Adipocyte (in vitro differentiated cells): ENCODE results near the gene CPVL.
"Not testable (repeated sequence)": the region's sequence is repeated elsewhere in the genome, so short reads cannot be mapped to it uniquely, and the experiment has no call there.

Experiments used
- DNase-seq: peaks from one replicate; pipeline ENCODE4 v3.0.0-alpha.2; 2015; ENCODE audit warnings: low read depth
- H3K27me3 ChIP-seq: replicated peaks from 2 replicates; pipeline ENCODE4 v1.7.0; 2013; ENCODE audit warnings: mild to moderate bottlenecking, low read length, moderate library complexity; ENCODE audit not compliant: control insufficient read depth, insufficient read depth
- H3K36me3 ChIP-seq: 2 replicates; pipeline ENCODE4 v1.7.0; 2013; ENCODE audit warnings: low read length, mild to moderate bottlenecking, moderate library complexity; ENCODE audit not compliant: control insufficient read depth, insufficient read depth, severe bottlenecking
- H3K4me1 ChIP-seq: 2 replicates; pipeline ENCODE4 v1.7.0; 2013; ENCODE audit warnings: mild to moderate bottlenecking, low read length, moderate library complexity; ENCODE audit not compliant: control insufficient read depth, insufficient read depth
- H3K4me3 ChIP-seq: 2 replicates; pipeline ENCODE4 v1.7.0; 2013; ENCODE audit warnings: mild to moderate bottlenecking, low read length, moderate library complexity
- H3K9ac ChIP-seq: 2 replicates; pipeline ENCODE4 v1.7.0; 2013; ENCODE audit warnings: mild to moderate bottlenecking, low read length, moderate library complexity
- H3K9me3 ChIP-seq: 2 replicates; pipeline ENCODE4 v1.7.0; 2013; ENCODE audit warnings: mild to moderate bottlenecking, low read length, moderate library complexity; ENCODE audit not compliant: control insufficient read depth

Gene CPVL

DNA sequence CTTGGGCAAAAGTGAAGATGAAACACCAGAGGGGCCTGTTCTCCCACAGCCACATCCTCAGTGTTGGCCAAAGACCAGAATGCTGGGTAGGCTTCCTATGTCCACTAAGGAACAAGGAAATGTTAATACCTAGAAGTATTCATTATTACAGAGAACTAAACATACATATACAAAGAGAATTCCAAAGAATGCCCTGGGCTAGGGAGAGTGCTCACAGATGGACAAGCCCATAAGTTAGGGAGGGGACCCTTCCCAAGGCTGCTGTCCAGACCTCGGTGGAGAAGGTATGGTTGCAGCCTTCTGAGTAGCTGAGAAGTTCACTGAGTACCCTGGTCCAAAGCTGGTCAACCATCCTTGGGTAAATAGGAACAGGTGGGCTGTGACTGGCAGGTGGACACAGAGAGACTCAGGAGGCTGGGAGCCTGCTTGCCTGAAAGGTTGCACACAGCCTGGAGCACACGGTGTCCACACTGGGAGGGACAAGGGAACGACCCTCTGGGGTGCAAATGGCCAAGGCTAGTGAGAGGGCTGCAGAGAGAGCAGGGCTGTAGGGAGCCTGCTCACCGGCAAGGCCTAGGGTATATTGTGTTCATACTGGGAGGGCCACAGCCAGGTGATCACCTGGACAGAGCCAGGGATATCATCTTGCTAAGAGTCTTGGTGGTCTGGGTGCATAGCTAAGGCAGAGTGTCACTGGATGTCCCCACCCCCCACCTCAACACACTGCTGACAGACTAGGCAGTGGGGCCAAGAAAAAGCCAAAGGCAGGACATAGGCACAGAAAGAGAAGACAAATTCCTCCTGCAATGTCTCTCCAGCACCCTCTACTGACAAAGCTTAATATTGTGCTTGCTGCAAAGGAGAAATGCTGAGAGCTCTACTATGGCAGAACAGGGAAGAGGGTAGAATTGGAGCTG lies 40.3 kb downstream of the CPVL start:
- peak; percentile 89 for DNase-seq
- H3K9me3 ChIP-seq = peaks cover 5% of the 10 kb centered on the region
- no peak overlapping the region for H3K4me3 ChIP-seq
- H3K4me1 ChIP-seq = peaks cover 23% of the 10 kb centered on the region
- peaks cover 16% of the 10 kb centered on the region for H3K27me3 ChIP-seq
- H3K36me3 ChIP-seq = no peaks in the 10 kb centered on the region
- H3K9ac ChIP-seq = no peak overlapping the region

DNA sequence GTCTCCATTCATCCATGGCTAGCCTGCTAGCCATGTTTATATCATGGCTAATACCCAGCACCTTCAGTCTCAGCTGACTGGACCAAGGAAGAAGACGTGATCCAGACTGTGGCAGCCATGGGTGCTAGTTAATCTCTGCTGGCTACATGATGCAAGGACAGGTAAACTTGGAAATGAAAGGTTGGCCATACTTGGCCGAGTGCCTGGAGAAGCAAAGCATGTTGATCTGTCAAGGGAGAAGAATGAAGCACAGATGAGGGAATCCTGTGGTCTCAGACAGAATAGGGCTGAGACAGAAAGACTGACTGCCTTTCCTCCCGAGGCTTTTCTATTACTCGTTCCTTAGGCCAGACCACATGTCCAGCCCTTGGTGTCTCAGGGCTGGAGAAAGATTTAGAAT lies 41.1 kb downstream of the CPVL start:
- H3K36me3 ChIP-seq = no peaks in the 10 kb centered on the region
- DNase-seq = no peak
- no peak overlapping the region for H3K4me3 ChIP-seq
- H3K27me3 ChIP-seq = peaks cover 11% of the 10 kb centered on the region
- H3K4me1 ChIP-seq = peaks cover 31% of the 10 kb centered on the region
- no peaks in the 10 kb centered on the region for H3K9me3 ChIP-seq
- H3K9ac ChIP-seq = no peak overlapping the region

DNA sequence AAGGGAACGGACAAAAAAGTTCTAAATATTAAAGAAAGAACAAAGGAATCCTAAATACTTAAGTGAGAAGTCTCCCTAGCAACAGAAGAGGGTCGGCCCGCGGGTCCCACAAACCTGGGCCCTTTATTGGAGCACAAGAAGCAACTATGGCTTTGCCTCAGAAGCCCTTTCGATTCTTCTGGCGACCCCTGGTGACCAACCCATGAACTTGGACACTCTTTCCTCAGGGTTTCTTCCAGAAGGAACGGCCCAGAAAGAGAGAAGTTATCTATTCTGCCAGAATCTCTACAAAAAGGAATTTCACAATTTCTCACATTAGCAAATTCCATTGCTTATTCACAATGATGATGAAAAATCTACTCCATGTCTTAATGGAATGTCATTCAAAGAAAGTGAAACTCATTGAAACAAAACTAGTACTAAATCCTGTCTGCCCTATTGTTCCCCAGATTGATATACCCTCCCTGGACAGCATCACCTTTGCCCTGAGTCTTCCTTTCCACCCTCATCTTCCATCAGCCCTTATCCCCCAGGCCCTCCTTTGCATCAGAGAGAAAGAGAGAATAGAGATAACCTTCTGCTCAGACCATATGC lies 43.7 kb downstream of the CPVL start:
- Histone ChIP-seq H3K9ac (no peak overlapping the region), H3K36me3 (no peaks in the 10 kb centered on the region), H3K4me1 (peaks cover 21% of the 10 kb centered on the region), H3K27me3 (no peaks in the 10 kb centered on the region), H3K9me3 (no peaks in the 10 kb centered on the region), H3K4me3 (no peak overlapping the region)
- DNase-seq = peak; percentile 87

DNA sequence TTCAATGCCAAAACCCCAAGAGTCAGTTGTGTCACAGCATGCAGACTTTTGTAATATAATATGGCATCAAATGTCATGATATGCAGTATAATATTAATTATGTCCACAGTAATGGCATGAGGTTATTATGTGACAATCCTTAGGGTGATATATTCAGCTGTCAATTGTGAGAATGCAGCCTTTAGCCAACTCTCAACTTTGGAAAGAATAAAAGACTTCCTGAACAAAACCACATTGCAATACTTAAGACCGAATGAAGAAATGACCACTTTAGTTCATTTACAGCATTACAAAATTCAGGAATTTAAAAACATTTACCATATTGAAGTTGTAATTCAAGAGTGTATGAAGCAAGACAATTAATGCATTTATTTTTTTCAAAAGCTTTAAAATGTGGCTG lies 45.4 kb downstream of the CPVL start:
- Histone ChIP-seq H3K9ac (no peak overlapping the region), H3K4me1 (peaks cover 28% of the 10 kb centered on the region), H3K9me3 (no peaks in the 10 kb centered on the region), H3K4me3 (no peak overlapping the region), H3K36me3 (no peaks in the 10 kb centered on the region), H3K27me3 (no peaks in the 10 kb centered on the region)
- DNase-seq = no peak

DNA sequence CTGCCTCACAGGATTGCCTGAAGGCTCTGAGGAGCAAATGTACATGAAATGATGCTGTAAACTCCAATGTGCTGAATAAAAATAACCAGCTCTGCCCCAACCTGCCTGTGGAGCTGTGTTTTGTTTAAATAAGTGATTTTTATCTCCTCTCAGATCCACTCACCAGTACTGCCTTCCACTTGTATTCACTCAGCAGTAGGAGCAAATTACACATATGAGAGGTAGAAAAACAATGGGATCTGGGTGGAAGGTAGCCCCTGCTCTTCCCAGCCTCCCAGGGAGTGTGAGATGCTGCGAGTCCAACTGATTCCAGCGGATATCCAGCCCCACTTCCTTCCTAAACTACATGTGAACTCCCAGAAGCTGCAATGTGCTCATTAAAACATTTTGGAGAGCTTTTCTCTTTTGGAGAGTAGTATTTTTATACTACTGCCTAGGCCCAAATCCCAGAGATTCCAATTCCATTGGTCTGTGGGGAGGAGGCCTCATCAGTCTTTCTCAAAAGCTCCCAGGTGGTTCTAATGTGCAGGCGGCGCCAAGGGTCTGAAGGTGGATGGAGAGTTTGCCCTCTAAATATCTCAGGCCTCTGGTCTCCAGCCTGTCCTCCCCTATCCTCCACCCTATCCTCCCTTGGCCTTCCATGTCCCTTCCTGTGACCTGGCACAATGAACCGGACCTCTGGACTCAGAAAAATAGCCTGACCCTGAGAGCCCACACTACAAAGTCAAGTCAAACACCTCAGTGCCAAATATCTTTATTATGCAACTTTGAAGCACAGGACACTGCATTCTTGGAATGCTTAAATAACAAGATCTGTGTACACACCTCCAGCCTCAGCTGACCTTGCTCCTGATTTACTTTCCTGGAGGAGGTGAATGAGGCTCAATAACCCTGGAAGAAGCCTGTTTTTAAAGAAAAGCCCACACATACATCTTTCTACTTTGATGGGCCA lies 46.2 kb downstream of the CPVL start:
- Histone ChIP-seq H3K9me3 (no peaks in the 10 kb centered on the region), H3K4me1 (peaks cover 36% of the 10 kb centered on the region), H3K36me3 (no peaks in the 10 kb centered on the region), H3K9ac (no peak overlapping the region), H3K4me3 (no peak overlapping the region), H3K27me3 (no peaks in the 10 kb centered on the region)
- no peak for DNase-seq

DNA sequence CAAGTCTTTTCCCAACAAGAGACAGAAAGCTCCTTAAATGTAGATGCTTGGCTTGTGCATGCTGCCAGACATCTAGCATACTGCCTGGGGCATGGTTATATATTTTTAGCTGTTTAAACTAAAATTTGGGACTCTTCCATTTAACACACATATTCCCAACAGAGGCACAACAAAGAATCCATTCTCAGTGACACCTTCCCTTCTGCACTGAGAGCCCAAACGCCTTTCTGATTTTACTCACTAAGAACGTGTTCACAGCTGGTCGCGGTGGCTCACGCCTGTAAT lies 49.9 kb downstream of the CPVL start:
- Histone ChIP-seq H3K9me3 (no peaks in the 10 kb centered on the region), H3K9ac (peak overlapping the region; percentile 8), H3K36me3 (no peaks in the 10 kb centered on the region), H3K27me3 (no peaks in the 10 kb centered on the region), H3K4me3 (peak overlapping the region; percentile 62), H3K4me1 (peaks cover 39% of the 10 kb centered on the region)
- DNase-seq = no peak

DNA sequence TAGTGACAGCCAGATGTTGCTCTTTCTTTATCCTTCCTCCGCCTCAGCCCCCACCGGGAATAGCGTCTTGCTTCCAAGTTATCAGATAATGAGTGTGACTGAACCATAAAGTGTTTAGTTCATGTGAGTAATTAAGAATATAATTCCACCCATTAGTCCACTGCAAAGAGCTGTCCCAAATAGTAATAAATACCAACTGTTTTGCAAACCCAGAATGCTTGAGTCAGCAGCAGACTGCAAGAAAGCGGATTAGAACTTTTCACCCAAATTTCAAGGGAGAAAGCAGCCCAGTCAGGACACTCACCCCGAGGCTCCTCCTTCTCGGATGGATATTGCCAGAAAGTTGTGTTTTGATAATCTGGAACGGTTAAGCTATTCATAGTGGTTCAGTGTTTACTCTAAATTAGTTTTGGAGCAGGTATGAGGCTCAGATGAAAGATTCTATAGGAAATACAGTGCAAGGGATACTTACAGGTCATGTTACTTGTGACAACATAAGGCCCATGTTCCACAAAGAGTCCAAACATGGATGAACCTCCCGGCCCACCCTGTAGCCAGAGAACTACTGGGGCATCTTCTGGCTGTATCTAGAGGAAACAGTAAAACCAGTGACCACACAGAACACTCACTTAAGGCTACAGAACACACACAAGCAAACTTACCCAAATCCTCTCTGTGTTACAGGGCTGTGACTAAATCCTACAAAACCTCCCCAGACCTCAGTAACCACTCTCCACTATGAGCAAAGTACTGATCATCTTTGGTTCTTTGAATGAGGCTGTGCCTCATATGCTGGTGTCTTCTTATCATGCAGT lies 50.5 kb downstream of the CPVL start:
- Histone ChIP-seq H3K36me3 (no peaks in the 10 kb centered on the region), H3K4me1 (peaks cover 40% of the 10 kb centered on the region), H3K27me3 (no peaks in the 10 kb centered on the region), H3K9me3 (no peaks in the 10 kb centered on the region), H3K9ac (peak overlapping the region; percentile 8), H3K4me3 (peak overlapping the region; percentile 62)
- no peak for DNase-seq

DNA sequence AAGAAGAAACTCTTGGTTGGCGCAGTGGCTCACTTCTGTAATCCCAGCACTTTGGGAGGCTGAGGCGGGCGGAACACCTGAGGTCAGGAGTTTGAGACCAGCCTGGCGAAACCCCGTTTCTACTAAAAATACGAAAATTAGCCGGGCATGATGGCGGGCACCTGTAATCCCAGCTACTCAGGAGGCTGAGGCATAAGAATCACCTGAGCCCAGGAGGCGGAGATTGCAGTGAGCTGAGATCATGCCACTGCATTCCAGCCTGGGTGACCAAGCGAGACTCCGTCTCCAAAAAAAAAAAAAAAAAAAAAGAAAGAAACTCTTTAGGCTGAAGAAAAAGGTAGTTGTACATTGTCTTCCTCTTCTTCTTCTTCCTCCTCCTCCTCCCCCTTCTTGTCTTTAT lies 53.2 kb downstream of the CPVL start:
- H3K27me3 ChIP-seq, H3K9ac ChIP-seq, DNase-seq, H3K9me3 ChIP-seq, H3K4me3 ChIP-seq, H3K36me3 ChIP-seq: not testable (repeated sequence)
- H3K4me1 ChIP-seq = peaks cover 38% of the 10 kb centered on the region

DNA sequence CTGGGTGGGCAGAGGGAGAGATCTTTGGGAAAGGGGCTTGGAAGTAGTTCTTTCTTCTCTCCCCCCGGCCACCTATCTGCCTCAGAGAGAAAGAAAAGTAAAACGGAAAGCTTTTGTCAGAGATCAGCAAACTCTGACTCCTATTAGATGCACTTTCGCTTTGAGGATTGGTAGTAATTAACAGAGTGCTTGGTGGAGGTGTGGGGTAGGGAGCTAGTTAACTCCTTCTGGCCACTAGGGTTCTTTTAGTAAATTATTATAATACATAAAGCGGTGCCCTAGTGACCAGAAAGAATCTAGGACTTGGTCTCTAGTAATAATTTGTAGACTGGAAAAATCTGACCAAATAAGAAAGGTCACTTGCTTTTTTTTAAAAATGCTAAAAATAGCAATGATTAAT lies 54.6 kb downstream of the CPVL start:
- Histone ChIP-seq H3K4me3 (peak overlapping the region; percentile 72), H3K27me3 (no peaks in the 10 kb centered on the region), H3K9me3 (no peaks in the 10 kb centered on the region), H3K4me1 (peaks cover 38% of the 10 kb centered on the region), H3K9ac (peak overlapping the region; percentile 61), H3K36me3 (no peaks in the 10 kb centered on the region)
- peak; percentile 15 for DNase-seq

DNA sequence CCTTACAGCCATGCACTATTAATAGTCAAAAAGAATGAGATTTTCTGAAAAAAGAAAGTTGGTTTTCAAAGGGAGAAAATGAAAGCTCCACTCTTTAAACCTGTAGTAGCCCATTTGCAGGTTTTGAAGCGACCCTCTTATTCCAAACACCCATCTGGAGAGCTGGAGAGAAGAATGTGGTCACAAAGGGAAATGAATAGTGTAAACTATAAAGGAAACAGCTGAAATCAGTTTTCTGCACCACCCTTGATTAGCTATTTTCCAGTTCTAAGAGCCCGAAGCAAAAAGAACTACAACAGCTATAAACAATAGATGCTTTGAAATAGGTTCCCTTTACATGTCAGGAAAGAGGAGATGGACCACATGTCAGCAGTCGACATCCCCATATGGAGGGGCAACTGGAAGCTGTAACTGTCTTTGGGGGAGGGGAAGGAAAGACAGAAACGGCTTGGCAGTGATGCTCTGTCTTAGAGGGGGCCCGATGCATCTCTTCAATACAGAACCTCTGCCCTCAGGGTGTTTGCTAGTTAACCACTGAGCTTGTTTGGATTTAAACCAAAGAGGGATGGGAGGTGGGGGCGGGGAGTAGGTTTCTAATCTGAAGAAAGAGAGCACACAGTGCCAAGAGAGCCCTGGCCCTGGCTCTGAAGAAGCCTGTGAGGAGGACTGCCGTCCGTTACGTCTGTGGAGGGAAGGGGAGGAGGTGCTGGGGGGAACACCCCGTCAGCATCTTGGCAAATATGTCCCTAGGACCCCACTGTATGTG lies 55.3 kb downstream of the CPVL start:
- H3K9me3 ChIP-seq = no peaks in the 10 kb centered on the region
- peak overlapping the region; percentile 72 for H3K4me3 ChIP-seq
- no peaks in the 10 kb centered on the region for H3K36me3 ChIP-seq
- H3K4me1 ChIP-seq = peaks cover 32% of the 10 kb centered on the region
- no peak for DNase-seq
- peak overlapping the region; percentile 61 for H3K9ac ChIP-seq
- H3K27me3 ChIP-seq = no peaks in the 10 kb centered on the region
